GM12891 (cell line): Measurements from ENCODE around the gene SLC29A2.

Experiments used
- POLR2A ChIP-seq: IDR thresholded peaks from 2 replicates; pipeline ENCODE4 v1.6.1; 2011; ENCODE audit warnings: low read depth, low read length, control low read depth
- POLR2AphosphoS5 ChIP-seq: IDR thresholded peaks from 2 replicates; pipeline ENCODE4 v1.6.1; 2011; ENCODE audit warnings: low read depth, low read length, control low read depth
- SPI1 ChIP-seq: IDR thresholded peaks from 2 replicates; pipeline ENCODE4 v1.6.1; 2011; ENCODE audit warnings: low read depth, low read length, control low read depth
- TAF1 ChIP-seq: IDR thresholded peaks from 2 replicates; pipeline ENCODE4 v1.6.1; 2011; ENCODE audit warnings: low read depth, low read length, control low read depth

- TF ChIP-seq POLR2AphosphoS5 (no peak), POLR2A (no peak), SPI1 (no peak), TAF1 (no peak)
These were observed 17.3 kb upstream of the SLC29A2 start for GRCh38 chr11:66388780-66389386.
